GM23338 (cell line): Measurements from ENCODE around the gene KAZN.

ENCODE experiments used
- CREB1 ChIP-seq: fragments of 250-450 bp; sonication (Bioruptor Pico); IDR thresholded peaks from 2 replicates; pipeline ENCODE4 v1.5.0; 2020; ENCODE audit warnings: low read depth, mild to moderate bottlenecking, moderate library complexity
- CTCF ChIP-seq, 2 experiments: fragments of 200-600 bp in 1 of 2; sonication (generic) in 1 of 2; conservative IDR thresholded peaks; 2 replicates each; pipeline versions ENCODE4 v1.5.1 to v1.6.1; 2016 to 2017; ENCODE audit warnings: antibody characterized with exemption in 2 of 2, low read depth in 2 of 2, mild to moderate bottlenecking in 2 of 2, moderate library complexity in 1 of 2
- ETS1 ChIP-seq: IDR thresholded peaks from 2 replicates; pipeline ENCODE4 v1.6.1; 2016; ENCODE audit warnings: antibody characterized with exemption
- EZH2 ChIP-seq: fragments of 200-600 bp; sonication (generic); IDR thresholded peaks from one replicate; pipeline ENCODE4 v1.8.0; 2017; ENCODE audit warnings: antibody characterized with exemption, mild to moderate bottlenecking, low read depth; ENCODE audit not compliant: unreplicated experiment
- POLR2AphosphoS5 ChIP-seq: IDR thresholded peaks from 2 replicates; pipeline ENCODE4 v1.6.1; 2016; ENCODE audit warnings: antibody characterized with exemption, low read depth
- STAT1 ChIP-seq: IDR thresholded peaks from one replicate; pipeline ENCODE4 v1.6.1; 2016; ENCODE audit warnings: antibody characterized with exemption; ENCODE audit not compliant: unreplicated experiment

- TF ChIP-seq CTCF (conservative IDR thresholded peaks at IDR 0.05; ENCODE audit: low read depth in 2 of 2) (peak in 1 of 2 experiments; percentile 31; a peak in 2 of 4 replicates), ETS1 (no peak), POLR2AphosphoS5 (no peak), EZH2 (no peak), STAT1 (no peak), CREB1 (no peak)
Measured at GRCh38 chr1:15000030-15000429, 401.5 kb downstream of the KAZN start.
